MCF 10A (cell line): ENCODE measurements around the gene ANO7. TPM values are rescaled to one million over a fixed set of nuclear protein-coding genes. Genes with fewer than 3 reads are reported as not detected.

Experiments used
- BruUV-seq: library from RNA; stranded (reverse); fragments of 400-500 nt; replicated peaks from 2 replicates; lab custom pipeline; 2021; lab: Mats Ljungman, UMichigan
- CTCF ChIA-PET: fragments of 300-600 bp; sonication (Branson Sonifier 250); formaldehyde crosslinking; extraction: SDS; loops from one replicate; lab custom pipeline; 2021; ENCODE audit warnings: antibody characterized with exemption, inconsistent platforms; lab: Yijun Ruan, JAX
- POLR2A ChIA-PET: fragments of 300-600, 350-650 bp; sonication (Branson Sonifier 250); formaldehyde crosslinking; extraction: SDS; loops from one replicate; lab custom pipeline; 2020; ENCODE audit warnings: antibody characterized with exemption, inconsistent platforms; lab: Yijun Ruan, JAX
- DNase-seq: peaks from one replicate; pipeline ENCODE4 v3.0.0-alpha.2; 2018; ENCODE audit not compliant: unreplicated experiment
- H3K27ac Mint-ChIP-seq: one replicate; pipeline ENCODE4 v1.8.0; 2022; ENCODE audit warnings: mild to moderate bottlenecking, low read depth, mixed read lengths; ENCODE audit not compliant: unreplicated experiment
- H3K27me3 Mint-ChIP-seq: one replicate; pipeline ENCODE4 v1.8.0; 2022; ENCODE audit warnings: mixed read lengths; ENCODE audit not compliant: insufficient read depth, unreplicated experiment
- H3K36me3 Mint-ChIP-seq: one replicate; pipeline ENCODE4 v1.8.0; 2022; ENCODE audit warnings: mild to moderate bottlenecking, moderate library complexity, mixed read lengths; ENCODE audit not compliant: insufficient read depth, unreplicated experiment
- H3K4me1 Mint-ChIP-seq: one replicate; pipeline ENCODE4 v1.8.0; 2022; ENCODE audit warnings: mixed read lengths; ENCODE audit not compliant: insufficient read depth, unreplicated experiment
- H3K4me3 Mint-ChIP-seq: one replicate; pipeline ENCODE4 v1.8.0; 2022; ENCODE audit warnings: mild to moderate bottlenecking, moderate library complexity, mixed read lengths; ENCODE audit not compliant: unreplicated experiment
- H3K9me3 Mint-ChIP-seq: one replicate; pipeline ENCODE4 v1.8.0; 2022; ENCODE audit warnings: mixed read lengths; ENCODE audit not compliant: unreplicated experiment
- CTCF ChIP-seq: fragments of 200-600 bp; IDR thresholded peaks from one replicate; pipeline ENCODE4 v1.8.0; 2022; ENCODE audit warnings: antibody characterized with exemption, mild to moderate bottlenecking; ENCODE audit not compliant: unreplicated experiment
- intact Hi-C: fragments of 100-400 bp; cut with micrococcal nuclease; formaldehyde crosslinking; loops from 2 replicates; pipeline ENCODE4 v1.14.1; 2022
- total RNA-seq: library from RNA; stranded (reverse); gene quantifications from 2 replicates; pipeline ENCODE4 v1.2.3, GENCODE V29; 2022

Gene ANO7
- total RNA-seq, 1 experiment from 2014 or later: 0.14 TPM

- no peak for TF ChIP-seq CTCF
- CTCF ChIA-PET: interaction anchor here (0.7 to 1.5 kb wide), 3 partner anchors 17 to 40 kb away, joined by 3 to 4 read pairs (median 3); no protein-coding TSS in a partner anchor
- H3K4me1 Mint-ChIP-seq: peaks cover 34% of the 10 kb centered on the region
- intact Hi-C loops: no loop called here
- H3K27ac Mint-ChIP-seq: no peak overlapping the region
- H3K4me3 Mint-ChIP-seq: no peak overlapping the region
- peaks cover 14% of the 10 kb centered on the region for H3K9me3 Mint-ChIP-seq
- H3K27me3 Mint-ChIP-seq: no peaks in the 10 kb centered on the region
- DNase-seq: no peak
- POLR2A ChIA-PET: interaction anchor here (0.6 to 1.4 kb wide), 3 partner anchors 14 to 56 kb away, joined by 3 to 4 read pairs (median 4); no protein-coding TSS in a partner anchor
- peaks cover 49% of the 10 kb centered on the region for H3K36me3 Mint-ChIP-seq
- BruUV-seq: no TSS peak
Measured at GRCh38 chr2:241274127-241274526, 85.7 kb downstream of the ANO7 start.

Other genes with a start within 250 kb of the ANO7 start
- gene SNED1, start 190.1 kb upstream of the ANO7 start, total RNA-seq: 18.0 and 22.0 TPM in 2 replicates
- 29.9 and 34.3 TPM in 2 replicates for gene MTERF4, start 86.4 kb upstream of the ANO7 start, total RNA-seq
- 9.0 and 19.4 TPM in 2 replicates for gene PASK, start 39.2 kb upstream of the ANO7 start, total RNA-seq
- 38.9 and 43.9 TPM in 2 replicates for gene PPP1R7, start 38.2 kb upstream of the ANO7 start, total RNA-seq
- 670 and 743 TPM in 2 replicates for gene HDLBP, start 127.0 kb downstream of the ANO7 start, total RNA-seq
- 254 and 271 TPM in 2 replicates for gene SEPTIN2, start 127.2 kb downstream of the ANO7 start, total RNA-seq
- 31.7 and 32.6 TPM in 2 replicates for gene FARP2, start 167.6 kb downstream of the ANO7 start, total RNA-seq